ENCODE measurements around the gene YTHDC1. TPM values are rescaled to one million over a fixed set of nuclear protein-coding genes. Genes with fewer than 3 reads are reported as not detected.

YTHDC1 gene
- total RNA-seq, 2 donors from 2014 or later: 48.6 to 51.9 TPM

Other genes starting within 250 kb of the YTHDC1 start
- not detected for gene TMPRSS11F, start 220.2 kb downstream of the YTHDC1 start, total RNA-seq
- gene TMPRSS11B, start 104.4 kb downstream of the YTHDC1 start, total RNA-seq: not detected
- gene TMPRSS11E, start 97.4 kb upstream of the YTHDC1 start, total RNA-seq: not detected
- gene UGT2B17, start 226.2 kb upstream of the YTHDC1 start, total RNA-seq: not detected